ENCODE results near the gene ZNF593OS.

- TF ChIP-seq CTCF (IDR thresholded peaks at IDR 0.05; ENCODE audit: poor library complexity, severe bottlenecking) (no peak), RAD21 (conservative IDR thresholded peaks at IDR 0.05) (no peak), POLR2AphosphoS5 (IDR thresholded peaks at IDR 0.05) (no peak), EZH2 (IDR thresholded peaks at IDR 0.05; ENCODE audit: borderline replicate concordance, insufficient read depth, low read length, poor library complexity, severe bottlenecking) (no peak), SMC3 (conservative IDR thresholded peaks at IDR 0.05; ENCODE audit: poor library complexity) (no peak), EP300 (conservative IDR thresholded peaks at IDR 0.05; ENCODE audit: poor library complexity, severe bottlenecking) (no peak), REST (IDR thresholded peaks at IDR 0.05; ENCODE audit: borderline replicate concordance) (no peak), TAF1 (IDR thresholded peaks at IDR 0.05; ENCODE audit: low read depth) (no peak)
Measured at GRCh38 chr1:26191739-26192138, 20.1 kb upstream of the ZNF593OS start.

Measured in neural cell (in vitro differentiated cells).